ENCODE measurements around the gene NXPH1. TPM values are rescaled to one million over a fixed set of nuclear protein-coding genes. Genes with fewer than 3 reads are reported as not detected.

NXPH1 gene
- polyA plus RNA-seq, 1 of the 3 experiments (the other 2 are of a cell fraction) = not detected

GRCh38 chr7:8453535-8453934 lies 20.1 kb downstream of the NXPH1 start:
- POLR2A ChIA-PET = no interaction called here
- Histone ChIP-seq H3K9me3 (no peaks in the 10 kb centered on the region; the same call in 1 of the 2 replicates), H3K9me2 (no peaks in the 10 kb centered on the region), H3K9ac (no peak overlapping the region), H3K27me3 (ENCODE audit: insufficient read depth) (no peaks in the 10 kb centered on the region), H3K36me3 (replicated peaks in 1 of 2; ENCODE audit: control insufficient read depth in 1 of 2, insufficient read depth in 2 of 2, low read length in 1 of 2) (no peaks in the 10 kb centered on the region), H4K20me1 (ENCODE audit: insufficient read depth) (no peaks in the 10 kb centered on the region), H3K79me2 (ENCODE audit: insufficient read depth) (no peaks in the 10 kb centered on the region), H3F3A (replicated peaks; ENCODE audit: insufficient read depth) (no peaks in the 10 kb centered on the region), H3K4me1 (ENCODE audit: control insufficient read depth in 1 of 2, insufficient read depth in 2 of 2, low read depth in 1 of 2, low read length in 1 of 2) (no peaks in the 10 kb centered on the region; a peak in 1 of 4 replicates), H3K4me2 (no peak overlapping the region), H3K4me3 (ENCODE audit: low read depth in 2 of 2, low read length in 1 of 2) (no peak overlapping the region), H2AFZ (ENCODE audit: low read depth) (no peak overlapping the region), H3K27ac (ENCODE audit: low read depth in 2 of 2, low read length in 1 of 2) (no peak overlapping the region)
- WGBS (ENCODE audit: low lambda C conversion rate) = 0% methylated on average over 1 of the region's 1 CpG
- no peak for DNase-seq
- CTCF ChIA-PET = interaction anchor here (1.2 kb wide), 1 partner anchor 9 kb away, joined by 4 read pairs; no protein-coding TSS in a partner anchor
- TF ChIP-seq USF2 (IDR thresholded peaks at IDR 0.05; ENCODE audit: borderline replicate concordance, low read depth, low read length) (no peak), USF1 (IDR thresholded peaks at IDR 0.05; ENCODE audit: borderline replicate concordance, low read depth) (no peak), JUND (IDR thresholded peaks at IDR 0.05) (no peak), REST (IDR thresholded peaks at IDR 0.05; ENCODE audit: low read depth, low read length) (no peak), CHD2 (IDR thresholded peaks at IDR 0.05; ENCODE audit: low read length, partially characterized antibody) (no peak), RAD21 (IDR thresholded peaks at IDR 0.05; ENCODE audit: low read length) (no peak), YY1 (IDR thresholded peaks at IDR 0.05; ENCODE audit: low read depth) (no peak), FOXJ3 (CRISPR knock-in tag; IDR thresholded peaks at IDR 0.05) (no peak), TAF1 (IDR thresholded peaks at IDR 0.05; ENCODE audit: borderline replicate concordance, low read depth, low read length) (no peak), FOXM1 (IDR thresholded peaks at IDR 0.05; ENCODE audit: low read depth) (no peak), FOSL2 (IDR thresholded peaks at IDR 0.05; ENCODE audit: borderline replicate concordance, low read depth) (no peak), ELF1 (IDR thresholded peaks at IDR 0.05) (no peak), IRF3 (IDR thresholded peaks at IDR 0.05; ENCODE audit: low read depth, low read length) (no peak), GABPA (IDR thresholded peaks at IDR 0.05; ENCODE audit: low read depth) (no peak)

Measured in SK-N-SH (cell line).